Ishikawa (cell line): ENCODE data around the gene INPP5K.

Experiments
- CEBPB ChIP-seq: IDR thresholded peaks from 2 replicates; pipeline ENCODE4 v1.6.1; 2012
- CREB1 ChIP-seq: IDR thresholded peaks from 2 replicates; pipeline ENCODE4 v1.6.1; 2012; ENCODE audit warnings: low read depth
- EGR1 ChIP-seq: IDR thresholded peaks from 2 replicates; pipeline ENCODE4 v1.6.1; 2012
- EP300 ChIP-seq: IDR thresholded peaks from 2 replicates; pipeline ENCODE4 v1.6.1; 2012; ENCODE audit warnings: borderline replicate concordance
- FOXM1 ChIP-seq: IDR thresholded peaks from 2 replicates; pipeline ENCODE4 v1.6.1; 2012; ENCODE audit warnings: low read depth, borderline replicate concordance
- NFIC ChIP-seq: IDR thresholded peaks from 2 replicates; pipeline ENCODE4 v1.6.1; 2012
- RAD21 ChIP-seq: IDR thresholded peaks from 2 replicates; pipeline ENCODE4 v1.6.1; 2012; ENCODE audit warnings: low read depth
- TAF1 ChIP-seq: IDR thresholded peaks from 2 replicates; pipeline ENCODE4 v1.6.1; 2012; ENCODE audit warnings: low read depth, mild to moderate bottlenecking
- TCF12 ChIP-seq: IDR thresholded peaks from 2 replicates; pipeline ENCODE4 v1.6.1; 2012; ENCODE audit warnings: low read depth
- TEAD4 ChIP-seq: IDR thresholded peaks from 2 replicates; pipeline ENCODE4 v1.6.1; 2012
- YY1 ChIP-seq: IDR thresholded peaks from 2 replicates; pipeline ENCODE4 v1.6.1; 2012; ENCODE audit warnings: low read depth
- ZBTB7A ChIP-seq: IDR thresholded peaks from 2 replicates; pipeline ENCODE4 v1.6.1; 2012; ENCODE audit warnings: low read depth
- TF ChIP-seq, protein P1 (sequence below): IDR thresholded peaks from 2 replicates; pipeline ENCODE4 v1.6.1; 2012
- TF ChIP-seq, protein P2 (sequence below): IDR thresholded peaks from 2 replicates; pipeline ENCODE4 v1.6.1; 2012; ENCODE audit warnings: low read depth, mild to moderate bottlenecking
- TF ChIP-seq, protein P3 (sequence below): IDR thresholded peaks from 2 replicates; pipeline ENCODE4 v1.6.1; 2012

INPP5K gene

GRCh38 chr17:1494203-1494602, 22.2 kb downstream of the INPP5K start:
- no peak for TF ChIP-seq ZBTB7A
- TF ChIP-seq TEAD4 = no peak
- TF ChIP-seq, protein P1, sequence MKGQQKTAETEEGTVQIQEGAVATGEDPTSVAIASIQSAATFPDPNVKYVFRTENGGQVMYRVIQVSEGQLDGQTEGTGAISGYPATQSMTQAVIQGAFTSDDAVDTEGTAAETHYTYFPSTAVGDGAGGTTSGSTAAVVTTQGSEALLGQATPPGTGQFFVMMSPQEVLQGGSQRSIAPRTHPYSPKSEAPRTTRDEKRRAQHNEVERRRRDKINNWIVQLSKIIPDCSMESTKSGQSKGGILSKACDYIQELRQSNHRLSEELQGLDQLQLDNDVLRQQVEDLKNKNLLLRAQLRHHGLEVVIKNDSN = no peak
- no peak for TF ChIP-seq YY1
- no peak for TF ChIP-seq TAF1
- TF ChIP-seq CEBPB = no peak
- TF ChIP-seq EGR1 = no peak
- TF ChIP-seq, protein P2, sequence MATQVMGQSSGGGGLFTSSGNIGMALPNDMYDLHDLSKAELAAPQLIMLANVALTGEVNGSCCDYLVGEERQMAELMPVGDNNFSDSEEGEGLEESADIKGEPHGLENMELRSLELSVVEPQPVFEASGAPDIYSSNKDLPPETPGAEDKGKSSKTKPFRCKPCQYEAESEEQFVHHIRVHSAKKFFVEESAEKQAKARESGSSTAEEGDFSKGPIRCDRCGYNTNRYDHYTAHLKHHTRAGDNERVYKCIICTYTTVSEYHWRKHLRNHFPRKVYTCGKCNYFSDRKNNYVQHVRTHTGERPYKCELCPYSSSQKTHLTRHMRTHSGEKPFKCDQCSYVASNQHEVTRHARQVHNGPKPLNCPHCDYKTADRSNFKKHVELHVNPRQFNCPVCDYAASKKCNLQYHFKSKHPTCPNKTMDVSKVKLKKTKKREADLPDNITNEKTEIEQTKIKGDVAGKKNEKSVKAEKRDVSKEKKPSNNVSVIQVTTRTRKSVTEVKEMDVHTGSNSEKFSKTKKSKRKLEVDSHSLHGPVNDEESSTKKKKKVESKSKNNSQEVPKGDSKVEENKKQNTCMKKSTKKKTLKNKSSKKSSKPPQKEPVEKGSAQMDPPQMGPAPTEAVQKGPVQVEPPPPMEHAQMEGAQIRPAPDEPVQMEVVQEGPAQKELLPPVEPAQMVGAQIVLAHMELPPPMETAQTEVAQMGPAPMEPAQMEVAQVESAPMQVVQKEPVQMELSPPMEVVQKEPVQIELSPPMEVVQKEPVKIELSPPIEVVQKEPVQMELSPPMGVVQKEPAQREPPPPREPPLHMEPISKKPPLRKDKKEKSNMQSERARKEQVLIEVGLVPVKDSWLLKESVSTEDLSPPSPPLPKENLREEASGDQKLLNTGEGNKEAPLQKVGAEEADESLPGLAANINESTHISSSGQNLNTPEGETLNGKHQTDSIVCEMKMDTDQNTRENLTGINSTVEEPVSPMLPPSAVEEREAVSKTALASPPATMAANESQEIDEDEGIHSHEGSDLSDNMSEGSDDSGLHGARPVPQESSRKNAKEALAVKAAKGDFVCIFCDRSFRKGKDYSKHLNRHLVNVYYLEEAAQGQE = no peak
- TF ChIP-seq NFIC = no peak
- no peak for TF ChIP-seq CREB1

GRCh38 chr17:1493291-1493980, 23.0 kb downstream of the INPP5K start:
- TF ChIP-seq EGR1 = no peak
- TF ChIP-seq ZBTB7A = no peak
- TF ChIP-seq, protein P3, sequence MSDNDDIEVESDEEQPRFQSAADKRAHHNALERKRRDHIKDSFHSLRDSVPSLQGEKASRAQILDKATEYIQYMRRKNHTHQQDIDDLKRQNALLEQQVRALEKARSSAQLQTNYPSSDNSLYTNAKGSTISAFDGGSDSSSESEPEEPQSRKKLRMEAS = no peak
- TF ChIP-seq FOXM1 = no peak
- no peak for TF ChIP-seq TAF1
- TF ChIP-seq, protein P1 = no peak
- TF ChIP-seq, protein P2 = no peak
- TF ChIP-seq TEAD4 = no peak
- no peak for TF ChIP-seq TCF12
- TF ChIP-seq NFIC = no peak
- TF ChIP-seq EP300 = no peak
- TF ChIP-seq CEBPB = no peak

DNA sequence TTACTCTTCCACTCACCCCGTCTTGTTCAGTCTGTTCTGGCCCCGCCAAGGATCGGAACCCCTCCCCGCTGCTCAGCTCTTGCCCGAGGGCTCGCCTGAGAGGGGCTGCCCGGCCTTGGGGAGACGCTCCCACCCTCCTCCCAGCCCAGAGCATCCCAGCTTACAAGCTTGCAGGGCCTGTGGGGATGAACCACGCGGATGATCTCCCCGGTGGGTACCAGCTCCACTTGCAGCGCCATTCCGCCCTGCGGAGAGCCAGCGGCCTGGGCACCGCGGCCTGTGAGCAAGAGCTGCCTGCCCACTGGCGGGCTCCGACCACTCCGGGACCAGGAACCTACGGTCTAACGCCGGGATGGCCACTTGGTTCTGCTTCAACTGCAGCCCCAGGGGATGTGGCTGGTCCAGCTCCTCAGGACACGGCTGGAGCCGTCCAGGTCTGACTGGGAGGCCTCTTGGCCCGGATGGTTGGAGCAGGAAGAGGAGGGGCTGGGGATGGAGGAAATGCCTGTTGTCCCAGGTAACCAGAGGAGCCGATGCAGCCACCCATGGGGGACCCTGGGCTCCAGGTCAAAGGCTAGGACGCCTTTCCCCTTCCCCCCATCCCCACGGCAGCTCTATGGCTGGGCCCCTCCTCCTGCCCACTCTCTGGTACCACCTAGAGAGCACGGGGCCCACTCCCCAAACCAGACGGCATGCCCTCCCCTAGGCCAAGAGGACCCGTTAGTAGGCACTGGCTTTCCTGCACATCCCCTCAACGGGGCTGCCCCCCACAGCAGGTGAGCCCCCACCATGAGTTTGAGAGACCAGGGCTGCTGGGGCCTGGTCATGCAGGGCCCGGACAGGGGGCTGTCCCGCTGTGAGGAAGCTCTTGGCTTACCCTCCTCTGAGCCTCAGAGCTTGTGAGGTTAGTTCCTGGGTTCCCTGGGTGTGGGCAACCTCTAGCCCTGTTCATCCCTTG, 23.9 kb downstream of the INPP5K start, which contains the start of gene MYO1C:
TSS of gene MYO1C (minus strand) at position 438 of the 958 bp plus-strand sequence. CDS start at position 239, 199 bp downstream.
- TF ChIP-seq, protein P2 = no peak
- TF ChIP-seq ZBTB7A (no peak), CREB1 (no peak), NFIC (no peak), FOXM1 (no peak), EGR1 (no peak), RAD21 (no peak), EP300 (no peak), TEAD4 (no peak), TCF12 (no peak), YY1 (no peak)
- TF ChIP-seq, protein P3 = no peak
